ENCODE measurements around the gene SESN1. TPM values are rescaled to one million over a fixed set of nuclear protein-coding genes. Genes with fewer than 3 reads are reported as not detected.

SESN1 gene
- total RNA-seq, 2 experiments from 2014 or later: 10.8 to 13.8 TPM

- Histone ChIP-seq H3K4me1 (ENCODE audit: insufficient read depth, low read length, poor library complexity, severe bottlenecking) (peaks cover 5% of the 10 kb centered on the region), H3K27ac (ENCODE audit: low read depth, low read length, poor library complexity, severe bottlenecking) (no peak overlapping the region), H3K9me3 (ENCODE audit: low read length) (no peaks in the 10 kb centered on the region), H3K79me2 (ENCODE audit: insufficient read depth, low read depth, low read length) (no peaks in the 10 kb centered on the region), H3K4me2 (ENCODE audit: low read length) (no peak overlapping the region), H3K4me3 (ENCODE audit: low read depth, low read length, poor library complexity, severe bottlenecking) (no peak overlapping the region), H4K20me1 (ENCODE audit: insufficient read depth, low read length) (no peaks in the 10 kb centered on the region), H2AFZ (ENCODE audit: low read length) (no peak overlapping the region), H3K9me2 (ENCODE audit: insufficient read depth, low read length) (no peaks in the 10 kb centered on the region), H3K36me3 (ENCODE audit: insufficient read depth, low read length) (no peaks in the 10 kb centered on the region)
- CTCF ChIA-PET (ENCODE audit: unreplicated experiment): no interaction called here
- no peak for DNase-seq (ENCODE audit: low spot score)
- intact Hi-C loops (cut with micrococcal nuclease; ENCODE audit: unreplicated experiment): no loop called here
- POLR2A ChIA-PET: interaction anchor here (1.1 to 1.3 kb wide), 2 partner anchors 8 to 13 kb away, joined by 3 to 4 read pairs; no protein-coding TSS in a partner anchor
- BruUV-seq (replicated peaks): no TSS peak
- no peak for TF ChIP-seq EZH2phosphoT487 (IDR thresholded peaks at IDR 0.05; ENCODE audit: borderline replicate concordance, low read depth, low read length)
- no peak for TF ChIP-seq CTCF (conservative IDR thresholded peaks at IDR 0.05; ENCODE audit: low read length)
Observed at GRCh38 chr6:109031416-109031815, 63.2 kb downstream of the SESN1 start.

- CTCF ChIA-PET (ENCODE audit: unreplicated experiment): no interaction called here
Observed at GRCh38 chr6:109029313-109029712, 65.3 kb downstream of the SESN1 start.

More at GRCh38 chr6:109029313-109029712, 65.3 kb downstream of the SESN1 start:
- H3K27ac ChIP-seq (ENCODE audit: low read depth, low read length, poor library complexity, severe bottlenecking): no peak overlapping the region
- H3K36me3 ChIP-seq (ENCODE audit: insufficient read depth, low read length): no peaks in the 10 kb centered on the region
- no peaks in the 10 kb centered on the region for H3K4me1 ChIP-seq (ENCODE audit: insufficient read depth, low read length, poor library complexity, severe bottlenecking)
- intact Hi-C loops (cut with micrococcal nuclease; ENCODE audit: unreplicated experiment): no loop called here
- DNase-seq (ENCODE audit: low spot score): no peak
- no peak overlapping the region for H3K4me3 ChIP-seq (ENCODE audit: low read depth, low read length, poor library complexity, severe bottlenecking)
- POLR2A ChIA-PET: interaction anchor here (0.8 to 1.9 kb wide), 6 partner anchors 9 to 112 kb away, joined by 3 to 5 read pairs (median 3); no protein-coding TSS in a partner anchor
- no peak overlapping the region for H2AFZ ChIP-seq (ENCODE audit: low read length)
- no peaks in the 10 kb centered on the region for H3K79me2 ChIP-seq (ENCODE audit: insufficient read depth, low read depth, low read length)
- H3K4me2 ChIP-seq (ENCODE audit: low read length): no peak overlapping the region
- H4K20me1 ChIP-seq (ENCODE audit: insufficient read depth, low read length): no peaks in the 10 kb centered on the region
- TF ChIP-seq EZH2phosphoT487 (IDR thresholded peaks at IDR 0.05; ENCODE audit: borderline replicate concordance, low read depth, low read length) (no peak), CTCF (conservative IDR thresholded peaks at IDR 0.05; ENCODE audit: low read length) (no peak)
- H3K9me2 ChIP-seq (ENCODE audit: insufficient read depth, low read length): no peaks in the 10 kb centered on the region
- BruUV-seq (replicated peaks): no TSS peak
- no peaks in the 10 kb centered on the region for H3K9me3 ChIP-seq (ENCODE audit: low read length)

Measured in OCI-LY7 (cell line).